ENCODE data around the gene FKBP14. TPM values are rescaled to one million over a fixed set of nuclear protein-coding genes. Genes with fewer than 3 reads are reported as not detected.

FKBP14 gene
- total RNA-seq, 6 donors from 2014 or later = 4.2 to 13.7 (median 9.5) TPM

DNA sequence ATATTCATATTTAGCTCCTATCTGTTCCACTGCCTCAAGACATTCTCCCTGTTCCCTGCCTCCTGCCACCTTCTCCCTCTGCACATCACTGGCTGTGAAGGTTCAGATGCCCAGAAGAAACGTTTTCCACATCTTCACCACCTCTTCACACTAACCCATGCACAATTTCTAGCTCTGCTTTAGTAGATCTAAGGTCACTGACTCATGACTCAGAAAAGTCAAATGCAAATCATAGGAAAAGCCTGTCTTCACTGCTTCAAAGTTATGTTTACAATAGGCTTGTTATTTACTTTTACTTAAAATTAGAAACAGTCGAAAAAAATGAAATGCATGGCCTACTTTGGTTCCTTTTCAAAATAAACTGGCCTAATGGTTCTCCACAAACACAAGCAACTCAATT is 39.4 kb downstream of the FKBP14 start:
- H3K27me3 ChIP-seq = peaks cover 0 to 6% (median 0%) of the 10 kb centered on the region in 4 donors
- WGBS, 2 donors = 37 to 46% methylated on average over 2 of the region's 2 CpGs
- H3K36me3 ChIP-seq = no peaks in the 10 kb centered on the region
- ATAC-seq (ENCODE audit: low FRiP score in 2 of 2) (no peak), DNase-seq (no peak)
- peaks cover 4 to 32% (median 7%) of the 10 kb centered on the region in 4 donors for H3K4me1 ChIP-seq
- TF ChIP-seq EP300 (IDR thresholded peaks at IDR 0.05) = no peak
- TF ChIP-seq POLR2A (IDR thresholded peaks at IDR 0.05) = no peak
- TF ChIP-seq, protein P1, sequence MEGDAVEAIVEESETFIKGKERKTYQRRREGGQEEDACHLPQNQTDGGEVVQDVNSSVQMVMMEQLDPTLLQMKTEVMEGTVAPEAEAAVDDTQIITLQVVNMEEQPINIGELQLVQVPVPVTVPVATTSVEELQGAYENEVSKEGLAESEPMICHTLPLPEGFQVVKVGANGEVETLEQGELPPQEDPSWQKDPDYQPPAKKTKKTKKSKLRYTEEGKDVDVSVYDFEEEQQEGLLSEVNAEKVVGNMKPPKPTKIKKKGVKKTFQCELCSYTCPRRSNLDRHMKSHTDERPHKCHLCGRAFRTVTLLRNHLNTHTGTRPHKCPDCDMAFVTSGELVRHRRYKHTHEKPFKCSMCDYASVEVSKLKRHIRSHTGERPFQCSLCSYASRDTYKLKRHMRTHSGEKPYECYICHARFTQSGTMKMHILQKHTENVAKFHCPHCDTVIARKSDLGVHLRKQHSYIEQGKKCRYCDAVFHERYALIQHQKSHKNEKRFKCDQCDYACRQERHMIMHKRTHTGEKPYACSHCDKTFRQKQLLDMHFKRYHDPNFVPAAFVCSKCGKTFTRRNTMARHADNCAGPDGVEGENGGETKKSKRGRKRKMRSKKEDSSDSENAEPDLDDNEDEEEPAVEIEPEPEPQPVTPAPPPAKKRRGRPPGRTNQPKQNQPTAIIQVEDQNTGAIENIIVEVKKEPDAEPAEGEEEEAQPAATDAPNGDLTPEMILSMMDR (IDR thresholded peaks at IDR 0.05) = no peak
- TF ChIP-seq POLR2AphosphoS5 (IDR thresholded peaks at IDR 0.05) = no peak
- H3K27ac ChIP-seq = no peak overlapping the region
- H3K4me3 ChIP-seq = no peak overlapping the region
- H3K9me3 ChIP-seq = no peaks in the 10 kb centered on the region

DNA sequence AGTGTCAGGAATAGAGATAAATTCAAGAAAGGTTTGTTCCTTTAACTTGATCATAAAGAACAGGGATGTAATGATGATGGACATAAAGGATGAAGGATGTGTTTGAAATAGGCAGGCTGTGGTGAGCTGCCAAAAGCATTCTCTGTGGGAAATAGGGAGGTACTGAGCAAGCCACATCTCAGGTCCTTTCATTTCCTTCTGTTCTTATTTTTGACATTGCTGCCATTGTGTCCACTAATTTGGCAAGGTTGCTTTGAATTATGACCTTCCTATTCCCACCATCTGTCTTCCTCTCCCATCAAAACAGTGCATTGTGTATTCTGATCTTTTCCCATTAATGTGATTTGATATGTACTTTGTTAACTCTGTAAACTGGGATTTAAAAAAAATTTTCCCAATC is 46.4 kb downstream of the FKBP14 start:
- ATAC-seq (ENCODE audit: low FRiP score in 2 of 2) (no peak), DNase-seq (no peak)
- no peak overlapping the region for H3K27ac ChIP-seq
- TF ChIP-seq, protein P1 (IDR thresholded peaks at IDR 0.05) = no peak
- no peak for TF ChIP-seq POLR2A (IDR thresholded peaks at IDR 0.05)
- no peak for TF ChIP-seq POLR2AphosphoS5 (IDR thresholded peaks at IDR 0.05)
- TF ChIP-seq EP300 (IDR thresholded peaks at IDR 0.05) = no peak
- no peaks in the 10 kb centered on the region for H3K9me3 ChIP-seq
- H3K36me3 ChIP-seq = no peaks in the 10 kb centered on the region
- peaks cover 0 to 11% (median 0%) of the 10 kb centered on the region in 4 donors for H3K4me1 ChIP-seq
- no peak overlapping the region for H3K4me3 ChIP-seq
- H3K27me3 ChIP-seq = no peaks in the 10 kb centered on the region

DNA sequence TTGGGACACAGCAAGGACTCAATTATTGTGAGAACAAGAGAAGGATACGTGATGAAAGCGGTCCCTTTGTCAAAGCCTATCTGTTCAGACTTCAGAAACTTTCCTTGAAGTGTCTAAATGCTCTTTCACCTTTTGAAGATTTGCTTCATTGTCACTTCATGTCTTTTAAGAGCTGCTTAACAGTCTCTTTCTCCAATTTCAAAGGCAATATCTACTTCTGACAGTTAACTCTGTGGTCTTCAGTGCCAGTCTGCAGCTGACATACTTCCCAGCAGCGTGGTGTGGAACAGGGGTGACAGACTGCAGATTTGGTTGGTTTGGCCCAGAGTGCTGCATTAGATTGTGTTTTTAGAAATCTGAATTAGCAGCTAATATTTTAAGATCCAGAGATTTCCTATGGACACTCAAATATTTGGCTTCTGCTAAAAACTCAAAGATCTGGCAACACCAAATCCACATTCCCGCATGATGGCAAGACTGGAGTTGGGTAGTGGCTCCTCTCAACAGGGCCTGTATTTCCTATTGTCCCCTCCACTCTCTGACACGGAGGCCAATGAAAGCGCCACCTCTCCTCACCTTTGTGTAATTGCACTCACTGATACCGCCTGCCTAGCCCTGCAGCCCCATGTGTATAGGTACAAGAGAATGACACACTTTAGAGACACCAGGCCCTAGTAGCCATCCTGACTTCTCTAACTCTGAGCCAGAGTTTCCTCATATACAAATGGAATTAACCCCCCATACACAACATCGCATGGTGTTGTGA is 48.4 kb downstream of the FKBP14 start:
- ATAC-seq (ENCODE audit: low FRiP score in 2 of 2) = no peak
- no peak for DNase-seq
- peaks cover 0 to 11% (median 0%) of the 10 kb centered on the region in 4 donors for H3K4me1 ChIP-seq
- H3K27ac ChIP-seq = no peak overlapping the region
- no peak overlapping the region for H3K4me3 ChIP-seq
- TF ChIP-seq EP300 (IDR thresholded peaks at IDR 0.05) (no peak), POLR2AphosphoS5 (IDR thresholded peaks at IDR 0.05) (no peak), POLR2A (IDR thresholded peaks at IDR 0.05) (no peak)
- TF ChIP-seq, protein P1 (IDR thresholded peaks at IDR 0.05) = no peak
- no peaks in the 10 kb centered on the region for H3K27me3 ChIP-seq
- H3K36me3 ChIP-seq = no peaks in the 10 kb centered on the region
- WGBS, 2 donors = 84 to 89% methylated on average over 8 of the region's 8 CpGs
- H3K9me3 ChIP-seq = no peaks in the 10 kb centered on the region

DNA sequence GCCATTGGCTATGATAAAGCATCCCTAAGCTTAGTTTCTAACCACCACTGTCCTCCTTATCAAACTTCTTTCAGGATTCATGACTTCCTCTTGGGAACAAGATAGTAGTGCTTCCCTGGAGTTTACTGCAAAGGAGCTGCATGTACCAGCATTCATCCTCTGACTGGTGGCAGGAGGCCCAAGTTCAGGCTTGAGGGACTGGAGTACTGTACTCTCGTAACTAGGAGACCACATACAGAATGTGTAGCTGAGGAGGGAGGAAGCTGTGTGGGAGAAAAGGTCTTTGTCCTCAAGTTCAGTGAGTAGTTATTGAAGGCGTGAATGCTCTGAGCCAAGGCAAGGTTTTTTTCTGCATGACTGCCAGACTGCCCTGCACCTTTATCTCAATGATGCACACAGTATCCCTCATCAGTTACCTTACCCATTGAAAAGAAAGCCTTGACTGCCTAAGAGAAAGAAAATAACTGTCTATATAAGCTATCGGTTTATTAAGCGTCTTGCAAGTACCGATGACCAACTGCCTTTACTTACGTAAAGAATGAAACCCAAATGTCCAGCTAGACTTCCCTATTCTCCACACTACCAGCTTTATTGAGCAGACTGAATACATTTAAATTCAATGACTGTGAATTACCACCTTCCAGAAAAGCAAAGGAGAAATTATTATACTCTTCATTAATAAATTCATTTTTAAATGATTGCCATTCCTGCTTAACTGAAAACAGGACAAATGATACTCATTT is 49.7 kb downstream of the FKBP14 start:
- ATAC-seq (ENCODE audit: low FRiP score in 2 of 2) = peak in 1 of 2 donors; percentile 31
- H3K27ac ChIP-seq = no peak overlapping the region

More for the DNA sequence above, 49.7 kb downstream of the FKBP14 start:
- H3K36me3 ChIP-seq = no peaks in the 10 kb centered on the region
- H3K27me3 ChIP-seq = no peaks in the 10 kb centered on the region
- H3K9me3 ChIP-seq = no peaks in the 10 kb centered on the region
- TF ChIP-seq, protein P1 (IDR thresholded peaks at IDR 0.05) = no peak
- TF ChIP-seq POLR2AphosphoS5 (IDR thresholded peaks at IDR 0.05) (no peak), EP300 (IDR thresholded peaks at IDR 0.05) (no peak), POLR2A (IDR thresholded peaks at IDR 0.05) (no peak)
- H3K4me3 ChIP-seq = no peak overlapping the region
- DNase-seq = no peak
- peaks cover 0 to 11% (median 0%) of the 10 kb centered on the region in 4 donors for H3K4me1 ChIP-seq
- WGBS, 2 donors = 82 to 84% methylated on average over 6 of the region's 6 CpGs

All from upper lobe of left lung (tissue), 6 donors.